Fibroblast of villous mesenchyme (primary cell): ENCODE data around the gene C1QTNF3. TPM values are rescaled to one million over a fixed set of nuclear protein-coding genes. Genes with fewer than 3 reads are reported as not detected.
A peak's percentile ranks its signal among the peaks of the same experiment; 100 is the strongest.

Source experiments
- DNase-seq: peaks from one replicate; pipeline ENCODE4 v3.0.0-alpha.2; 2010; ENCODE audit warnings: low read depth
- H3K4me3 ChIP-seq: 2 replicates; pipeline ENCODE4 v1.5.1; 2011; ENCODE audit warnings: low read depth, mild to moderate bottlenecking, low read length
- CTCF ChIP-seq: IDR thresholded peaks from 2 replicates; pipeline ENCODE4 v1.5.1; 2012; ENCODE audit warnings: low read depth, mild to moderate bottlenecking, low read length; ENCODE audit not compliant: insufficient read depth
- total RNA-seq: library from RNA; depleted of rRNA; stranded (reverse); fragments of >200 nt; gene quantifications from 2 replicates; pipeline ENCODE4 v1.2.3, GENCODE V29; 2012

The C1QTNF3 gene
- total RNA-seq, 1 donor, result 0.86 TPM

GRCh38 chr5:33995865-33996264, 47.1 kb downstream of the C1QTNF3 start:
- TF ChIP-seq CTCF, result no peak
- no peak overlapping the region for H3K4me3 ChIP-seq
- DNase-seq, result no peak

- DNase-seq, result peak; percentile 42
- H3K4me3 ChIP-seq, result no peak overlapping the region
- no peak for TF ChIP-seq CTCF
Observed at GRCh38 chr5:33994845-33995244, 48.2 kb downstream of the C1QTNF3 start.

GRCh38 chr5:33992864-33993263, 50.1 kb downstream of the C1QTNF3 start:
- no peak for DNase-seq
- TF ChIP-seq CTCF, result no peak
- no peak overlapping the region for H3K4me3 ChIP-seq

GRCh38 chr5:33985447-33985846, 57.6 kb downstream of the C1QTNF3 start:
- H3K4me3 ChIP-seq, result no peak overlapping the region
- no peak for TF ChIP-seq CTCF
- DNase-seq, result no peak

- DNase-seq, result no peak
Observed at GRCh38 chr5:33984671-33985124, 58.3 kb downstream of the C1QTNF3 start, which contains the start of gene SLC45A2. TSS of gene SLC45A2 (minus strand) at chr5:33984693. CDS start at chr5:33984583, 110 bp downstream.

GRCh38 chr5:33984178-33984577, 58.8 kb downstream of the C1QTNF3 start:
- H3K4me3 ChIP-seq, result no peak overlapping the region
- DNase-seq, result no peak
- TF ChIP-seq CTCF, result no peak

More at GRCh38 chr5:33984671-33985124, 58.3 kb downstream of the C1QTNF3 start, which contains the start of gene SLC45A2:
- no peak for TF ChIP-seq CTCF
- no peak within 1 kb of the TSS for H3K4me3 ChIP-seq
